Stimulated activated CD4-positive, alpha-beta T cell treated with anti-CD3 and anti-CD28 coated beads, Interleukin-2, amount 100 ng/mL, for 4 hours (primary cell): ENCODE data around the gene CSHL1.
"Not testable (repeated sequence)": the region's sequence is repeated elsewhere in the genome, so short reads cannot be mapped to it uniquely, and the experiment has no call there.

Experiments
- DNase-seq: peaks from one replicate; pipeline ENCODE4 v3.0.0-alpha.2; 2020; ENCODE audit warnings: low read depth

CSHL1 gene

DNA sequence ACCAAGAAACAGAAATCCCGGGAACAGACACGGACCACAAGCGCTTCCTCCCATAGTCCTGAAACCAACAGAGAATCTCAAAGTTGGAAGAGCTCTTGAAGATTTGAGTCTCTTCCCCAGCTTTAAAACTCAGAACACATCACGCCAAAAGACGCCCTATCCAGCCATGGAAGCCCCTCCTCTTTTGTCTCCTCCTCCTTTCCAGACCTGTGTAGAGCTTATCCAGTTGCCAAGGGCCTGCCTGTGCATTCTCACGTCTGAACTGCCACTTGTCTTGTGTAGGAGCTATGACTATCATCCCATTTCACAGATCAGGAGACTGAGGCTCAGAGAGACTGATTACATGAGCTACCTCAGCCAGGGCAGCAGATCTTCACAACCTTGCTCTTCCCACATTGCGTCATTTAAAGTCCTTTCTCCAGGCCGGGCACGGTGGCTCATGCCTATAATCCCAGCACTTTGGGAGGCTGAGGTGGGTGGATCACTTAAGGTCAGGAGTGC lies 28.4 kb downstream of the CSHL1 start:
- DNase-seq, result not testable (repeated sequence)

DNA sequence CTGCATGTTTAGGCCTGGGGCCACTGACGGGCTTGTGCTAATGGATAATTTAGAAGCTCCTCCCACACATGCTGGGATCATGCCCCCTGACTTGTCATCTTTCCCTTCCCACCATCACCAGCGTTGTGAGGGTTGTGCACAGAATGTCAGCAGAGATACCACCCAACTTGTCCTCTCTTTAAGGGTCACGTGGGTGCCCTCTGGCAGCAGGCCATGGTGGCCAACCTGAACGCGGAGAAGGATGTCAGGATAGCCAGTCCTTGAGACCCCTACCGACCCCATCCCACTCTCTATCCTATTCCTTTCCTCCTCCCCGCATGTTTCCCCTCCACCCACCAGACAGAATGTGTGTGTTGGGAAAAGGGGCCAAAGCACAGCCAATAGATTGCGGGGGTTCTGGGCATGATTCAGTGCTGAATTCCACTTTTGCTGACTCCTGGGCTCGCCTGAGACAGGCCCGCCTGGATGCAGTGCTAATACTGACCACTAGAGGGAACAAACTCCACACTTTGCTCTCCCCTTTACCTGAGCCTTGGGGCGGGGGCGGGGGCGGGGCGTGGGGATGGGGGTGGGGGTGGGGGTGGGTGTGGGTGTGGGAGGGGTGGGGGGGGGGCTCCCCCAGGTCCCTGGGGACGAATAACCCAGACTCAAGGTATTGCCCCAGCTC lies 29.0 kb downstream of the CSHL1 start, which contains the start of gene GH2:
Gene GH2, minus strand, starts transcription at position 10 of the 667 bp plus-strand sequence. CDS start 143 bp downstream, outside the sequence.
- DNase-seq, result peak; percentile 50

DNA sequence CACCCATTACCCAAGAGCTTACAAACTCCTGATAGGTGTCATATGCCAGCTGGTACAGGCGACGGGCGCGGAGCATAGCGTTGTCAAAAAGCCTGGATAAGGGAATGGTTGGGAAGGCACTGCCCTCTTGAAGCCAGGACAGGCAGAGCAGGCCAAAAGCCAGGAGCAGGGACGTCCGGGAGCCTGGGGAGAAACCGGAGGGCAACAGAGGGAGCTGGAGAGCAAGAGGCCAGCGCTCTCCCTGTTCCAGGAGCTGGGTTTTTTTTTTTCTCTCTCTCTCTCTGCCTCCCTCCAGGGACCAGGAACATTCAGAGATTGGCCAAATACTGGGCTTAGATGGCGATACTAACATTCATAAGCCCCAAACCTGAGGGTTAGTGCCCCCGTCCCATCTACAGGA lies 29.7 kb downstream of the CSHL1 start:
- not testable (repeated sequence) for DNase-seq

DNA sequence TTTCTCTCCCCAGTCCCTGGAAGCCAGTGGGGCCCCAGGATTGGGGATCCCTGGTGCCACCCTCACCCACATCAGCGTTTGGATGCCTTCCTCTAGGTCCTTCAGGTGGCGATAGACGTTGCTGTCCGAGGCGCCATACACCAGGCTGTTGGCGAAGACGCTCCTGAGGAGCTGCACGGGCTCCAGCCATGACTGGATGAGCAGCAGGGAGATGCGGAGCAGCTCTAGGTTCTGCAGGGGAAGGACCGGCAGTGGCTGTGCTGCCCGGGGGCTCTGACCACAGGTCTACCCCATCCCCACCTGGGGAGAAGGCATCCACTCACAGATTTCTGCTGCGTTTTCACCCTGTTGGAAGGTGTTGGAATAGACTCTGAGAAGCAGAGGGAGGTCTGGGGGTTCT lies 30.4 kb downstream of the CSHL1 start:
- no peak for DNase-seq

DNA sequence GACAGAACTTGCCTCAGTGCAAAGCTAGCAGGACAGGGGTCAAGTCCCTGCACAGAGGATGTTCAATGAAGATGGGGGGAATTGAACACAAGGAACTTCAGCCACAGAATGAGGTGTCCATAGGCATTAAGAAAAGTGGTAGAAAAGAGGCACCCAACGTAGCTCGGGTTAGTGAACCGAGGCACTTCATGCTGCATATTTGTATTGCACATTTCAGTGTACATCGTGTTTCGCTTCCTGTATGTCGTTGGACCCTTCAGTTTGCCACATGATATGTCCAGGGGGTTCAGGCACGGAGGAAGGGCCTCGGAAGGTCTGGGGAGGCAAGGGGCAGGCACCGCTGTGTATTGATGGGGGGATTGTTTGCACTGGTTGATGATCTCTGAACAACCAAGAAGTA lies 32.6 kb downstream of the CSHL1 start:
- not testable (repeated sequence) for DNase-seq

DNA sequence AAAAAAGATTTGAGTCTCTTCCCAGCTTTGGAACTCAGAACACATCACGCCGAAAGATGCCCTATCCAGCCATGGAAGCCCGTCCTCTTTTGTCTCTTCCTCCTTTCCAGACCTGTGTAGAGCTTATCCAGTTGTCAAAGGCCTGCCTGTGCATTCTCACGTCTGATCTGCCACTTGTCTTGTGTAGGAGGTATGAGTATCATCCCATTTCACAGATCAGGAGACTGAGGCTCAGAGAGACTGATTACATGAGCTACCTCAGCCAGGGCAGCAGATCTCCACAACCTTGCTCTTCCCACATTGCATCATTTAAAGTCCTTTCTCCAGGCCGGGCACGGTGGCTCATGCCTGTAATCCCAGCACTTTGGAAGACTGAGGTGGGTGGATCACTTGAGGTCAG lies 36.4 kb downstream of the CSHL1 start:
- not testable (repeated sequence) for DNase-seq

DNA sequence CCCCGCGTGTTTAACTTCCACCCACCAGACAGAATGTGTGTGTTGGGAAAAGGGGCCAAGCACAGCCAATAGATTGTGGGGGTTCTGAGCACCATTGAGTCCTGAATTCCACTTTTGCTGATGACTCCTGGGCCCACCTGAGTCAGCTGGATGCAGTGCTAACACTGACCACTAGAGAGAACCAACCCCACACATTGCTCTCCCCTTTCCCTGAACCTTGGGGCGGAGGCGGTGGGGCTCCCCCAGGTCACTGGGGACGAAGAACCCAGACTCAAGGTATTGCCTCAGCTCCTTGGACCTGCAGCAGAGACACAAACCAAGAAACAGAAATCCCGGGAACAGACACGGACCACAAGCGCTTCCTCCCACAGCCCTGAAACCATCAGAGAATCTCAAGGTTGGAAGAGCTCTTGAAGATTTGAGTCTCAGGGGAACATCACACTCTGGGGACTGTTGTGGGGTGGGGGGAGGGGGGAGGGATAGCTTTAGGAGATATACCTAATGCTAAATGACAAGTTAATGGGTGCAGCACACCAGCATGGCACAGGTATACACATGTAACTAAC lies 36.9 kb downstream of the CSHL1 start:
- not testable (repeated sequence) for DNase-seq

DNA sequence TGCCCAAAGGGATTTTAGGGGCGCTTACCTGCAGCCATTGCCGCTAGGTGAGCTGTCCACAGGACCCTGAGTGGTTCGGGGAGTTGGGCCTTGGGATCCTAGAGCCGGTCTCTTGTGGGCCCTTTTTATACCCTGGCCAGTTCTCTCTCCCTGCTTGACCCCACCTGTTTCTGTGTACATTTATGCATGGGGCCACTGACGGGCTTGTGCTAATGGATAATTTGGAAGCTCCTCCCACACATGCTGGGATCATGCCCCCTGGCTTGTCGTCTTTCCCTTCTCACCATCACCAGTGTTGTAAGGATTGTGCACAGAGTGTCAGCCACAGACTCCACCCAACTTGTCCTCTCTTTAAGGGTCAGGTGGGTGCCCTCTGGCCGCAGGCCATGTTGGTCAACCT lies 37.5 kb downstream of the CSHL1 start, which contains the start of gene CSH2:
Gene CSH2, minus strand, starts transcription at position 101 of the 400 bp plus-strand sequence. Its CDS starts 63 bp downstream, at position 38.
- DNase-seq, result not testable (repeated sequence)

DNA sequence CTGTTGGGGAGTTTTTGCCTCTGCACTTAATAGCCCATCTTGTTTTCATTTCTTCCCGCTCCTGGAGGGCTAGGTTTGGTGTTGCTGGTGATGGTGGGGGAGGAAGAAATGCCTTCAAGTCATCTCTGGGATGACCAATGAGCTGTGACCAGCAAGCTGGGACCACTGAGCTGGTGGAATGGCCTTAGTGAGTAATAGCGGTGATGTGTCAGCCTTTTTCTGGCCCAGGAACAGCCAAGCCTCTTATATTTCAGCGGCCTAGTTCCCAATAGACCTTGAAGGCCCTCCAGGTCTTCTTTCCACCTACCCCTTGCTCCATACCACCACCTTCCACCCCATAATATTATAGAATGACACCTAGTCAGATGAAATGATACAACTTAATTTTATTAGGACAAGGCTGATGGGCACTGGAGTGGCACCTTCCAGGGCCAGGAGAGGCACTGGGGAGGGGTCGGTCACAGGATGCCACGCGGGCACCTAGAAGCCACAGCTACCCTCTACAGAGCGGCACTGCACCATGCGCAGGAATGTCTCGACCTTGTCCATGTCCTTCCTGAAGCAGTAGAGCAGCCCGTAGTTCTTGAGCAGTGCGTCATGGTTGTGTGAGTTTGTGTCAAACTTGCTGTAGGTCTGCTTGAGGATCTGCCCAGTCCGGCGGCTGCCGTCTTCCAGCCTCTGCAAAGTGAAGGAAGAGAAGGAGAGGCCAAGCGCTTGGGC lies 39.3 kb downstream of the CSHL1 start:
- not testable (repeated sequence) for DNase-seq

DNA sequence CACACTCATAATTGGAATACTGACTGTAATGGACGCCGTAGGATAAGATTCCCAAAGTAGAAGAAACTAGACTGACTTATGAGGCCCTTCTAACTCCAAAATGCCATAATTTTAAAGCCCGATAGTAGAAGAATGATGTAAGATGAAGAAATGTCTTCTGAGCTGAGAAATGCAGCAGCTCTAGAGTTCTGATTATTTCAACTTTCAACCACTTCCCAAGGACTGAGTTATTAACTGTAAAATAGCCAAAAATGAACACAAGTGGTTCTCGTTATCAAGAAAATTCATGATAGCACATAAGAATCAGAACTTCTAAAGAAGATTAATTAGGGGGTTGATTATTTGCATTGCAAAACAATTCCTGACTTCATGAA lies 40.8 kb downstream of the CSHL1 start:
- not testable (repeated sequence) for DNase-seq

DNA sequence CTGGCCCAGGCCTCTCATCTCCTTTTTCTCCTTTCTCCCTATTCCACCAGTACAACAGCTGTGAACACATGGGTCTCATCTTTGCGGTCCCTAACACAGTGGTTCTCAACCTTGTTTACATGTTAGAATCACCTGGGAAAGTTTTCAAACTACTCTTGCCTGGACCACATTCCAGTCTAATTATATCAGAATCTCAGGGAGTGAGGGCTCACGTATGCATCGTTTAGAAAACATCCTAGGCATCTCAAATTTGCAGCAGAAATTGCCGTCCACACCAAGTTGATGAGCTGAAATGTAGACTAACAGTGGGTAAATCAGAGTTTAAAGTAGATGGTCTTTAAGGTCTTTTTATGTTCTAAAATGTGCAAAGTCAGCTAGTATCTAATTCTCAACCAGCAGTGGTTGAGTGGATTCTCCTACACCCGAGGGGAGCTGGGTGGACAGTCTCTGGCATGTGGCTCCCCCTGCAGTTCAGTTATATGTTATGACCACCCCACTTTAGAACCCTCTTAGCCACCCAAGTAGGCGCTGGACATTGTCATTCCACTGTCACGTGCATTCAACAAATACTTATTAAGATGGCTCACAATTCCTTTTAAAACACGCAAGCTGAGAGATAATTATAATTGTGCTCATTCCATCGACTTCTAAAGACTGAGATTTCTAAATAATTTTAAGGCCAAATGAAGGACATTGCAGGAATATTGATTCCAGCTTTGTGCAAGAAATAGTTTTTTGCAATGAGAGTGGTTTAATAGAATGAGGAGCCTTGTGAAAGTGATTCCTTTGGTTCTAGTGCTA lies 41.4 kb downstream of the CSHL1 start:
- DNase-seq, result not testable (repeated sequence)

DNA sequence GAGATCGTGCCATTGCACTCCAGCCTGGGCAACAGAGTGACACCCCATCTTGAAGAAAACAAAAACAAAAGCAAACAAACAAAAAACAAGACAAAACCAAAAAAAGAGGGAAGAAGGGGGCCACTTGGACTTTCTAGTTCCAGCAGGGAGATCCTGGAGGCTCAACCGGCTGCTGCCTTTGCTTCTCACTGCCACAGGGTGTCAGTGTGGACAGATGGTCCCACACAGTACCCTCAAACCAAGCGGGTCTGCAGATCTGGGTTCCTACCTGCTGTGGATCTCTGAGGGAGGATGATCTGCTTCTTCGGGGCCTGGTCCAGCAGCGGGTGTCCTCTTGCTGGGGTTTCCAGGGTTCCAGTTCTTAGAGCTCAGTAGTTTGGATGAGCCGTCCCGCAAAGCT lies 44.4 kb downstream of the CSHL1 start:
- not testable (repeated sequence) for DNase-seq
